IMR-90 (cell line): Measurements from ENCODE around the gene TTI1. TPM values are rescaled to one million over a fixed set of nuclear protein-coding genes. Genes with fewer than 3 reads are reported as not detected.

Experiments used
- ATAC-seq: fragments of 200-7000 bp; cut with Tn5 transposase; 2 replicates; pipeline ENCODE4 v1.9.1; 2020; ENCODE audit warnings: low read depth, mild to moderate bottlenecking, moderate library complexity
- BruUV-seq: library from RNA; stranded (reverse); fragments of 400-500 nt; replicated peaks from 2 replicates; lab custom pipeline; 2021; lab: Mats Ljungman, UMichigan
- CTCF ChIA-PET: fragments of 300-600 bp; formaldehyde crosslinking; extraction: SDS; loops from one replicate; lab custom pipeline; 2021; ENCODE audit warnings: antibody characterized with exemption; lab: Yijun Ruan, JAX
- POLR2A ChIA-PET: fragments of 300-600 bp; sonication (Branson Sonifier 250); formaldehyde crosslinking; loops from one replicate; lab custom pipeline; 2022; ENCODE audit warnings: antibody characterized with exemption; ENCODE audit not compliant: unreplicated experiment; lab: Charles Lee
- DNase-seq: peaks from one replicate; pipeline ENCODE4 v3.0.0; 2013
- H2AFZ ChIP-seq: replicated peaks from 2 replicates; pipeline ENCODE3; 2013; ENCODE audit warnings: low read length, mild to moderate bottlenecking; ENCODE audit not compliant: poor library complexity
- H2AK5ac ChIP-seq: 2 replicates; pipeline ENCODE4 v1.6.1; 2013; ENCODE audit warnings: low read depth, low read length, inconsistent platforms
- H2AK9ac ChIP-seq: replicated peaks from 2 replicates; pipeline ENCODE3; 2013; ENCODE audit warnings: mild to moderate bottlenecking, low read depth, low read length, moderate library complexity; ENCODE audit not compliant: poor library complexity
- H2BK120ac ChIP-seq: 2 replicates; pipeline ENCODE4 v1.6.1; 2013; ENCODE audit warnings: low read depth, low read length, inconsistent platforms
- H2BK15ac ChIP-seq: 3 replicates; pipeline ENCODE4 v1.6.1; 2013; ENCODE audit warnings: low read depth, low read length, inconsistent platforms
- H2BK20ac ChIP-seq: 2 replicates; pipeline ENCODE4 v1.6.1; 2013; ENCODE audit warnings: low read depth, mild to moderate bottlenecking, inconsistent platforms, low read length, moderate library complexity
- H2BK5ac ChIP-seq: 2 replicates; pipeline ENCODE4 v1.6.1; 2013; ENCODE audit warnings: mild to moderate bottlenecking, low read depth, low read length, inconsistent platforms; ENCODE audit not compliant: poor library complexity, severe bottlenecking
- H3K14ac ChIP-seq: replicated peaks from 2 replicates; pipeline ENCODE4 v1.6.1; 2013; ENCODE audit warnings: low read depth, low read length, inconsistent platforms
- H3K18ac ChIP-seq: 2 replicates; pipeline ENCODE4 v1.6.1; 2013; ENCODE audit warnings: low read depth, low read length, control low read depth
- H3K23ac ChIP-seq: 2 replicates; pipeline ENCODE4 v1.6.1; 2013; ENCODE audit warnings: low read depth, low read length, inconsistent platforms
- H3K27ac ChIP-seq: 2 replicates; pipeline ENCODE4 v1.5.1; 2013; ENCODE audit warnings: mild to moderate bottlenecking, control low read depth, low read length; ENCODE audit not compliant: insufficient read depth
- H3K27me3 ChIP-seq: 2 replicates; pipeline ENCODE4 v1.6.1; 2013; ENCODE audit warnings: low read length; ENCODE audit not compliant: control insufficient read depth, insufficient read depth
- H3K36me3 ChIP-seq: 2 replicates; pipeline ENCODE4 v1.6.1; 2013; ENCODE audit warnings: low read length, mixed read lengths; ENCODE audit not compliant: control insufficient read depth, insufficient read depth
- H3K4ac ChIP-seq: 2 replicates; pipeline ENCODE4 v1.6.1; 2013; ENCODE audit warnings: low read depth, low read length, inconsistent platforms
- H3K4me1 ChIP-seq: 2 replicates; pipeline ENCODE4 v1.6.1; 2013; ENCODE audit warnings: low read length, mixed read lengths; ENCODE audit not compliant: control insufficient read depth, insufficient read depth
- H3K4me2 ChIP-seq: 2 replicates; pipeline ENCODE4 v1.6.1; 2013; ENCODE audit warnings: low read depth, mild to moderate bottlenecking, control low read depth, low read length, moderate library complexity
- H3K4me3 ChIP-seq: 2 replicates; pipeline ENCODE4 v1.5.1; 2013; ENCODE audit warnings: low read depth, mild to moderate bottlenecking, control low read depth, low read length, moderate library complexity; ENCODE audit not compliant: insufficient read depth
- H3K56ac ChIP-seq: 2 replicates; pipeline ENCODE4 v1.6.1; 2013; ENCODE audit warnings: low read length, inconsistent platforms; ENCODE audit not compliant: insufficient read depth; ENCODE audit errors: extremely low read depth
- H3K79me1 ChIP-seq, 2 experiments: 2 replicates each; pipeline ENCODE4 v1.6.1; 2013; ENCODE audit warnings: low read length in 2 of 2, inconsistent platforms in 1 of 2, low read depth in 1 of 2
- H3K9ac ChIP-seq: 2 replicates; pipeline ENCODE4 v1.6.1; 2013; ENCODE audit warnings: low read depth, low read length, control low read depth
- H3K9me1 ChIP-seq: 2 replicates; pipeline ENCODE4 v1.6.1; 2013; ENCODE audit warnings: low read length, inconsistent platforms; ENCODE audit not compliant: insufficient read depth
- H3K9me3 ChIP-seq: 2 replicates; pipeline ENCODE4 v1.6.1; 2013; ENCODE audit warnings: low read length; ENCODE audit not compliant: control insufficient read depth, insufficient read depth
- H4K20me1 ChIP-seq: 2 replicates; pipeline ENCODE4 v1.6.1; 2013; ENCODE audit warnings: low read length, inconsistent platforms; ENCODE audit not compliant: insufficient read depth
- H4K5ac ChIP-seq: 2 replicates; pipeline ENCODE4 v1.6.1; 2013; ENCODE audit warnings: mild to moderate bottlenecking, low read depth, low read length, control low read depth
- H4K8ac ChIP-seq, 2 experiments: 2 replicates each; pipeline ENCODE4 v1.6.1; 2013; ENCODE audit warnings: low read depth in 2 of 2, low read length in 2 of 2, control low read depth in 1 of 2, inconsistent platforms in 1 of 2
- H4K91ac ChIP-seq: 2 replicates; pipeline ENCODE4 v1.6.1; 2013; ENCODE audit warnings: low read depth, low read length, inconsistent platforms; ENCODE audit not compliant: insufficient read depth
- BHLHE40 ChIP-seq: fragments of 150-350 bp; IDR thresholded peaks from 2 replicates; pipeline ENCODE4 v1.6.1; 2016; ENCODE audit warnings: mild to moderate bottlenecking, low read depth, low read length
- CEBPB ChIP-seq: IDR thresholded peaks from 2 replicates; pipeline ENCODE4 v1.6.1; 2012; ENCODE audit warnings: low read depth, low read length, improper control_type of control experiment
- CHD1 ChIP-seq: IDR thresholded peaks from 2 replicates; pipeline ENCODE4 v1.6.1; 2012; ENCODE audit warnings: low read depth, low read length, improper control_type of control experiment
- CTCF ChIP-seq: conservative IDR thresholded peaks from 2 replicates; pipeline ENCODE4 v1.5.1; 2012; ENCODE audit warnings: mild to moderate bottlenecking, low read depth, low read length, improper control_type of control experiment
- FOS ChIP-seq: fragments of 150-350 bp; IDR thresholded peaks from 2 replicates; pipeline ENCODE4 v1.6.1; 2016; ENCODE audit warnings: low read depth, low read length
- MAFK ChIP-seq: IDR thresholded peaks from 2 replicates; pipeline ENCODE4 v1.6.1; 2012; ENCODE audit warnings: low read depth, low read length, improper control_type of control experiment
- MAZ ChIP-seq: IDR thresholded peaks from 2 replicates; pipeline ENCODE4 v1.6.1; 2012; ENCODE audit warnings: low read depth, mild to moderate bottlenecking, low read length, improper control_type of control experiment, moderate library complexity, borderline replicate concordance
- MXI1 ChIP-seq: IDR thresholded peaks from 2 replicates; pipeline ENCODE4 v1.6.1; 2012; ENCODE audit warnings: low read depth, mild to moderate bottlenecking, low read length, moderate library complexity, borderline replicate concordance
- POLR2A ChIP-seq: IDR thresholded peaks from 2 replicates; pipeline ENCODE4 v1.6.1; 2012; ENCODE audit warnings: mild to moderate bottlenecking, low read depth, low read length
- RAD21 ChIP-seq: IDR thresholded peaks from 2 replicates; pipeline ENCODE4 v1.6.1; 2012; ENCODE audit warnings: low read length, improper control_type of control experiment
- RCOR1 ChIP-seq: IDR thresholded peaks from 2 replicates; pipeline ENCODE4 v1.6.1; 2012; ENCODE audit warnings: mild to moderate bottlenecking, low read length, improper control_type of control experiment; ENCODE audit not compliant: insufficient replicate concordance
- RFX5 ChIP-seq: IDR thresholded peaks from 2 replicates; pipeline ENCODE4 v1.8.0; 2012; ENCODE audit warnings: low read depth, mild to moderate bottlenecking, low read length, moderate library complexity
- SMC3 ChIP-seq: fragments of 150-350 bp; IDR thresholded peaks from 2 replicates; pipeline ENCODE4 v1.6.1; 2016; ENCODE audit warnings: low read depth, mild to moderate bottlenecking, antibody characterized with exemption, low read length, moderate library complexity
- USF2 ChIP-seq: fragments of 150-350 bp; IDR thresholded peaks from 2 replicates; pipeline ENCODE4 v1.6.1; 2017; ENCODE audit warnings: mild to moderate bottlenecking, antibody characterized with exemption, low read length, low read depth
- WGBS, 2 experiments: methylation state at CpG; one replicate each; pipeline versions ENCODE4 v1.1.5 to v1.1.7; 2013; ENCODE audit warnings: missing lambda C conversion rate in 2 of 2; ENCODE audit not compliant: insufficient read length in 1 of 2; ENCODE audit errors: extremely low coverage in 2 of 2; 5-methylcytosine and 5-hydroxymethylcytosine counted together
- dilution Hi-C: fragments of 300-500 bp; cut with HindIII; formaldehyde crosslinking; loops from one replicate; pipeline ENCODE4 v1.14.3; 2018; ENCODE audit warnings: low sequenced_read_pairs; ENCODE audit not compliant: unreplicated experiment
- in situ Hi-C: fragments of 300-500 bp; cut with MboI; formaldehyde crosslinking; loops from 3 replicates; pipeline ENCODE4 v1.14.3; 2019; ENCODE audit warnings: low sequenced_read_pairs, inconsistent platforms, mixed read lengths
- intact Hi-C: fragments of 100-400 bp; cut with micrococcal nuclease; formaldehyde crosslinking; loops from 2 replicates; pipeline ENCODE4 v1.10.0; 2022
- polyA plus RNA-seq, 3 experiments: library from polyadenylated mRNA; depleted of rRNA; stranded (reverse); fragments of >200 nt; gene quantifications; 2 replicates each; pipeline ENCODE4 v1.2.3, GENCODE V29; 2012; ENCODE audit warnings: low replicate concordance in 1 of 3
- total RNA-seq: library from RNA; depleted of rRNA; stranded (reverse); fragments of >200 nt; gene quantifications from 2 replicates; pipeline ENCODE4 v1.2.3, GENCODE V29; 2012
- TF ChIP-seq, protein P1 (sequence below): fragments of 150-350 bp; IDR thresholded peaks from 2 replicates; pipeline ENCODE4 v1.6.1; 2016; ENCODE audit warnings: low read depth, mild to moderate bottlenecking, low read length, moderate library complexity, borderline replicate concordance

TTI1 gene
- total and polyA plus RNA-seq, 2 of the 4 experiments (the other 2 are of a cell fraction): 12.5 to 17.6 TPM

DNA sequence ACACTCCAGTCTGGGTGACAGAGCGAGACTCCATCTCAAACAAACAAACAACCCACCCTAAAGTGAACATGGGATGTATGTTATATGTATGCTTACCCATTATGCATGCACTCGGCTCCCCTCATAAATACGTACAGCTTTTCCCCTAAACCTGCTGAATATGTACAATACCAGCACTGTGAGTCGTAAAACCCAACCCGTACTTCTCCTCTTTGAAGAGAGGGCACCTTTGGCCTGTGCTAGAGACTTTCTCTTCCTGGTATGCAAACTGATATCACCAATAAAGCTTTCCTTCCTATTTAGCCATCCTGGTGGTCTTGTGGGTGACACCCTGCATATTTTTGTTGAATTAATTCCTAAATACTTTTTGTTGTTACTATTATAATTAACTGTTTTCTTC lies 79.1 kb downstream of the TTI1 start:
- Histone ChIP-seq H3K9me3 (no peaks in the 10 kb centered on the region), H3K9me1 (no peaks in the 10 kb centered on the region), H3K36me3 (no peaks in the 10 kb centered on the region), H3K4ac (no peak overlapping the region), H2AK5ac (no peak overlapping the region), H4K91ac (no peak overlapping the region), H2BK20ac (no peak overlapping the region), H3K14ac (no peak overlapping the region), H3K27ac (no peak overlapping the region), H3K27me3 (peaks cover 19% of the 10 kb centered on the region), H2AK9ac (no peak overlapping the region), H2AFZ (no peak overlapping the region), H3K4me2 (no peak overlapping the region), H2BK5ac (no peak overlapping the region), H3K23ac (no peak overlapping the region), H4K5ac (no peak overlapping the region), H3K4me1 (peaks cover 9% of the 10 kb centered on the region; the same call in 1 of the 2 replicates), H3K79me1 (no peaks in the 10 kb centered on the region), H3K4me3 (no peak overlapping the region), H2BK15ac (no peak overlapping the region), H4K8ac (no peak overlapping the region), H3K9ac (no peak overlapping the region), H2BK120ac (no peak overlapping the region), H4K20me1 (no peaks in the 10 kb centered on the region), H3K18ac (no peak overlapping the region), H3K56ac (no peak overlapping the region)
- ChIA-PET POLR2A (no interaction called here), CTCF (no interaction called here)
- DNase-seq: no peak
- dilution Hi-C loops (no loop called here), in situ Hi-C loops (no loop called here), intact Hi-C loops (no loop called here)
- no TSS peak for BruUV-seq
- TF ChIP-seq MAZ: no peak
- no peak for TF ChIP-seq RCOR1
- TF ChIP-seq MAFK: no peak
- no peak for TF ChIP-seq POLR2A
- TF ChIP-seq BHLHE40: no peak
- TF ChIP-seq CEBPB: no peak
- TF ChIP-seq, protein P1, sequence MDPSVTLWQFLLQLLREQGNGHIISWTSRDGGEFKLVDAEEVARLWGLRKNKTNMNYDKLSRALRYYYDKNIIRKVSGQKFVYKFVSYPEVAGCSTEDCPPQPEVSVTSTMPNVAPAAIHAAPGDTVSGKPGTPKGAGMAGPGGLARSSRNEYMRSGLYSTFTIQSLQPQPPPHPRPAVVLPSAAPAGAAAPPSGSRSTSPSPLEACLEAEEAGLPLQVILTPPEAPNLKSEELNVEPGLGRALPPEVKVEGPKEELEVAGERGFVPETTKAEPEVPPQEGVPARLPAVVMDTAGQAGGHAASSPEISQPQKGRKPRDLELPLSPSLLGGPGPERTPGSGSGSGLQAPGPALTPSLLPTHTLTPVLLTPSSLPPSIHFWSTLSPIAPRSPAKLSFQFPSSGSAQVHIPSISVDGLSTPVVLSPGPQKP: no peak
- TF ChIP-seq USF2: no peak
- TF ChIP-seq CTCF: no peak
- TF ChIP-seq MXI1: no peak
- no peak for TF ChIP-seq RFX5
- no peak for TF ChIP-seq CHD1
- no peak for TF ChIP-seq RAD21
- no peak for TF ChIP-seq FOS
- TF ChIP-seq SMC3: no peak
- no peak for ATAC-seq
- WGBS, 2 experiments: 100% methylated on average over 2 of the region's 5 CpGs; no CpG with 5 or more reads in 1 of the 2 experiments
